Measurements from ENCODE around the gene DOK7.

- no peak for TF ChIP-seq CTCF (IDR thresholded peaks at IDR 0.05 in 4 of 5, conservative IDR thresholded peaks at IDR 0.05 in 1 of 5)
- TF ChIP-seq POLR2A (IDR thresholded peaks at IDR 0.05) = no peak
Observed at GRCh38 chr4:3505231-3505630, 42.1 kb downstream of the DOK7 start.
